DOHH2 (cell line): ENCODE measurements around the gene FNDC3A.

Experiments used
- H3F3A ChIP-seq: fragments of 200-600 bp; sonication (generic), shearing (Covaris generic); 2 replicates; pipeline ENCODE4 v1.6.0; 2016; ENCODE audit warnings: antibody characterized with exemption, mild to moderate bottlenecking; ENCODE audit not compliant: control insufficient read depth, insufficient read depth
- H3K27ac ChIP-seq: fragments of 200-600 bp; sonication (generic); 2 replicates; pipeline ENCODE4 v1.5.1; 2014; ENCODE audit warnings: low read depth, mild to moderate bottlenecking, low read length, moderate library complexity
- H3K27me3 ChIP-seq: fragments of 200-600 bp; sonication (generic); 2 replicates; pipeline ENCODE4 v1.6.1; 2014; ENCODE audit warnings: mild to moderate bottlenecking, low read length, mixed read lengths; ENCODE audit not compliant: control insufficient read depth
- H3K36me3 ChIP-seq: fragments of 200-600 bp; sonication (generic); 2 replicates; pipeline ENCODE4 v1.6.1; 2014; ENCODE audit warnings: mild to moderate bottlenecking, low read length, moderate library complexity, mixed read lengths; ENCODE audit not compliant: control insufficient read depth
- H3K4me1 ChIP-seq: fragments of 200-600 bp; sonication (generic); 2 replicates; pipeline ENCODE4 v1.6.1; 2014; ENCODE audit warnings: mild to moderate bottlenecking, low read length, mixed read lengths; ENCODE audit not compliant: control insufficient read depth
- H3K4me2 ChIP-seq: fragments of 200-600 bp; sonication (generic); 2 replicates; pipeline ENCODE4 v1.6.0; 2014; ENCODE audit warnings: mild to moderate bottlenecking, low read length, moderate library complexity
- H3K4me3 ChIP-seq: fragments of 200-600 bp; sonication (generic); 2 replicates; pipeline ENCODE4 v1.5.1; 2014; ENCODE audit warnings: mild to moderate bottlenecking, low read length, mixed read lengths
- H3K79me2 ChIP-seq: fragments of 200-600 bp; sonication (generic); 2 replicates; pipeline ENCODE4 v1.6.1; 2014; ENCODE audit warnings: mild to moderate bottlenecking, low read length, mixed read lengths; ENCODE audit not compliant: control insufficient read depth
- H3K9me2 ChIP-seq: fragments of 200-600 bp; sonication (generic); replicated peaks from 2 replicates; pipeline ENCODE4 v1.6.1; 2014; ENCODE audit warnings: mild to moderate bottlenecking, low read length, mixed read lengths; ENCODE audit not compliant: control insufficient read depth
- H3K9me3 ChIP-seq: fragments of 200-600 bp; sonication (generic); 2 replicates; pipeline ENCODE4 v1.6.1; 2014; ENCODE audit warnings: antibody characterized with exemption, low read length, mixed read lengths; ENCODE audit not compliant: control insufficient read depth, insufficient read depth
- H4K20me1 ChIP-seq: fragments of 200-600 bp; sonication (generic); 2 replicates; pipeline ENCODE4 v1.6.0; 2014; ENCODE audit warnings: low read depth, mild to moderate bottlenecking, antibody characterized with exemption, low read length, moderate library complexity; ENCODE audit not compliant: control insufficient read depth, insufficient read depth
- CTCF ChIP-seq: fragments of 200-600 bp; sonication (generic); IDR thresholded peaks from one replicate; pipeline ENCODE4 v1.5.1; 2014; ENCODE audit warnings: antibody characterized with exemption, mild to moderate bottlenecking, low read depth, low read length; ENCODE audit not compliant: poor library complexity, severe bottlenecking
- EZH2phosphoT487 ChIP-seq: fragments of 200-600 bp; sonication (generic); IDR thresholded peaks from 2 replicates; pipeline ENCODE4 v1.6.1; 2017; ENCODE audit warnings: borderline replicate concordance, mild to moderate bottlenecking, antibody characterized with exemption, low read length, moderate library complexity, mixed read lengths

The FNDC3A gene

GRCh38 chr13:49234741-49235140, 259.0 kb downstream of the FNDC3A start:
- no peaks in the 10 kb centered on the region for H3K9me2 ChIP-seq
- no peak for TF ChIP-seq EZH2phosphoT487
- TF ChIP-seq CTCF, result no peak

GRCh38 chr13:49235856-49236431, 260.2 kb downstream of the FNDC3A start:
- no peak for TF ChIP-seq CTCF
- no peak for TF ChIP-seq EZH2phosphoT487
- no peak overlapping the region for H3K4me2 ChIP-seq
- H3K79me2 ChIP-seq, result no peaks in the 10 kb centered on the region
- H3K9me2 ChIP-seq, result no peaks in the 10 kb centered on the region
- no peaks in the 10 kb centered on the region for H3K36me3 ChIP-seq
- H4K20me1 ChIP-seq, result no peaks in the 10 kb centered on the region
- no peaks in the 10 kb centered on the region for H3K27me3 ChIP-seq
- peaks cover 20% of the 10 kb centered on the region for H3K4me1 ChIP-seq
- no peaks in the 10 kb centered on the region for H3F3A ChIP-seq
- no peak overlapping the region for H3K4me3 ChIP-seq
- H3K27ac ChIP-seq, result no peak overlapping the region
- no peaks in the 10 kb centered on the region for H3K9me3 ChIP-seq

More at GRCh38 chr13:49234741-49235140, 259.0 kb downstream of the FNDC3A start:
- H3K4me1 ChIP-seq, result peaks cover 20% of the 10 kb centered on the region
- no peaks in the 10 kb centered on the region for H3K27me3 ChIP-seq
- H3K36me3 ChIP-seq, result no peaks in the 10 kb centered on the region
- H3K9me3 ChIP-seq, result no peaks in the 10 kb centered on the region
- H3K4me2 ChIP-seq, result peak overlapping the region; percentile 47
- no peak overlapping the region for H3K27ac ChIP-seq
- peak overlapping the region; percentile 25 for H3K4me3 ChIP-seq
- no peaks in the 10 kb centered on the region for H3K79me2 ChIP-seq
- H4K20me1 ChIP-seq, result no peaks in the 10 kb centered on the region
- H3F3A ChIP-seq, result no peaks in the 10 kb centered on the region

GRCh38 chr13:49238621-49239020, 262.9 kb downstream of the FNDC3A start:
- Histone ChIP-seq H3K4me3 (no peak overlapping the region), H3K9me2 (no peaks in the 10 kb centered on the region), H4K20me1 (no peaks in the 10 kb centered on the region), H3K79me2 (no peaks in the 10 kb centered on the region), H3K4me1 (peaks cover 20% of the 10 kb centered on the region), H3K4me2 (no peak overlapping the region), H3K27ac (no peak overlapping the region), H3K9me3 (no peaks in the 10 kb centered on the region), H3K27me3 (no peaks in the 10 kb centered on the region), H3K36me3 (no peaks in the 10 kb centered on the region), H3F3A (no peaks in the 10 kb centered on the region)
- no peak for TF ChIP-seq EZH2phosphoT487
- no peak for TF ChIP-seq CTCF

- Histone ChIP-seq H3K4me3 (no peak overlapping the region), H3K27me3 (no peaks in the 10 kb centered on the region), H3F3A (no peaks in the 10 kb centered on the region), H3K36me3 (no peaks in the 10 kb centered on the region), H3K9me3 (no peaks in the 10 kb centered on the region), H3K27ac (no peak overlapping the region), H3K79me2 (no peaks in the 10 kb centered on the region), H3K4me2 (no peak overlapping the region), H3K9me2 (no peaks in the 10 kb centered on the region), H4K20me1 (no peaks in the 10 kb centered on the region), H3K4me1 (peaks cover 9% of the 10 kb centered on the region)
- TF ChIP-seq EZH2phosphoT487 (no peak), CTCF (peak; percentile 78)
These were observed 264.3 kb downstream of the FNDC3A start for GRCh38 chr13:49240017-49240416.
